GM12865 (cell line): ENCODE results near the gene ENO4.

Source experiments
- DNase-seq: peaks from one replicate; pipeline ENCODE4 v3.0.0; 2010; ENCODE audit warnings: low read depth
- H3K4me3 ChIP-seq: 2 replicates; pipeline ENCODE4 v1.5.1; 2011; ENCODE audit warnings: mild to moderate bottlenecking, low read depth, low read length, control low read depth
- TF ChIP-seq, protein P1 (sequence below): IDR thresholded peaks from 2 replicates; pipeline ENCODE4 v1.5.1; 2011; ENCODE audit warnings: low read length, control low read depth, low read depth, inconsistent platforms; ENCODE audit not compliant: insufficient read depth; ENCODE audit errors: missing control alignments

The ENO4 gene

DNA sequence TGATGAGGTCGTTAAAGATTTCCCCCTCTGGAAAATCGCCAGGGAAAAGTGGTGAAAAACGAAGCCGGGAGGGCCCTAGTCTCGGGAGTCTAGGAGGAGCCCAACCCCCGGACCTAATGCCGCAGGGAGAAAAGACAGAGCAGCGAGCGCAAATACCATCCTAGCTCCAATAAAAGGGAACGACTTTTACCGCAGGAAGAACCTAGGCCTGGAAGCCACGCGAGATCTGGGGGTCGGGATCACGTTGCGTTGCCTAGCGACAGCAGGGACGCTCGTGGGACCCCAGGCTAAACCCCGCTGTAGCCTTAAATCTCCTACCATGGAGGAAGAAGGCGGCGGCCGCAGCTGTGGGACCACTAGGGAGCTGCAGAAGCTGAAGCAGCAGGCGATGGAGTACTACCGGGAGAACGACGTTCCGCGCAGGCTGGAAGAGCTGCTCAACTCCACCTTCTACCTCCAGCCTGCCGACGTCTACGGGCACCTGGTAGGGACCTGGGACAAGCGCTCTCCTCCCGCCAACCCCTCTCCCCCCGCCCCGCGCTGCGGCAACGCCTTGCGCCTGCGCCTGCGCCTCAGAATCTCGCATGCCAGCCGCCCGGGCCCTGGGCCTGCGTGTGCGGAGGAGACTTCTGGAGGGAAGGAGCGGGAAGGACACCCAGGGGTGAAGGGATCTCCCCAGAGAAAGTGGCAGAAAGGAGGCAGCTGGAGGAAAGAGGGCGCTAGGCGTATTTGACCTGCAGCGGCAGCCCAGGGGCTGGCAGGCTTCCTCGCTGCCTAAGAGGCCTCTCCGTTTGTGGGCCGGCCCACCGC, at the start of gene ENO4:
ENO4 (plus strand) TSS at position 252 of the 810 bp plus-strand sequence; CDS start at position 320, 68 bp downstream.
- TF ChIP-seq, protein P1, sequence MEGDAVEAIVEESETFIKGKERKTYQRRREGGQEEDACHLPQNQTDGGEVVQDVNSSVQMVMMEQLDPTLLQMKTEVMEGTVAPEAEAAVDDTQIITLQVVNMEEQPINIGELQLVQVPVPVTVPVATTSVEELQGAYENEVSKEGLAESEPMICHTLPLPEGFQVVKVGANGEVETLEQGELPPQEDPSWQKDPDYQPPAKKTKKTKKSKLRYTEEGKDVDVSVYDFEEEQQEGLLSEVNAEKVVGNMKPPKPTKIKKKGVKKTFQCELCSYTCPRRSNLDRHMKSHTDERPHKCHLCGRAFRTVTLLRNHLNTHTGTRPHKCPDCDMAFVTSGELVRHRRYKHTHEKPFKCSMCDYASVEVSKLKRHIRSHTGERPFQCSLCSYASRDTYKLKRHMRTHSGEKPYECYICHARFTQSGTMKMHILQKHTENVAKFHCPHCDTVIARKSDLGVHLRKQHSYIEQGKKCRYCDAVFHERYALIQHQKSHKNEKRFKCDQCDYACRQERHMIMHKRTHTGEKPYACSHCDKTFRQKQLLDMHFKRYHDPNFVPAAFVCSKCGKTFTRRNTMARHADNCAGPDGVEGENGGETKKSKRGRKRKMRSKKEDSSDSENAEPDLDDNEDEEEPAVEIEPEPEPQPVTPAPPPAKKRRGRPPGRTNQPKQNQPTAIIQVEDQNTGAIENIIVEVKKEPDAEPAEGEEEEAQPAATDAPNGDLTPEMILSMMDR, result no peak
- DNase-seq, result peak; percentile 60

GRCh38 chr10:116800286-116800929, 48.9 kb upstream of the ENO4 start:
- TF ChIP-seq, protein P1, result no peak
- no peak for DNase-seq
- H3K4me3 ChIP-seq, result no peak overlapping the region

More for the DNA sequence above, at the start of gene ENO4:
- peak within 1 kb of the TSS; percentile 48 for H3K4me3 ChIP-seq

GRCh38 chr10:116801658-116802057, 47.6 kb upstream of the ENO4 start:
- no peak overlapping the region for H3K4me3 ChIP-seq
- TF ChIP-seq, protein P1, result no peak
- no peak for DNase-seq

DNA sequence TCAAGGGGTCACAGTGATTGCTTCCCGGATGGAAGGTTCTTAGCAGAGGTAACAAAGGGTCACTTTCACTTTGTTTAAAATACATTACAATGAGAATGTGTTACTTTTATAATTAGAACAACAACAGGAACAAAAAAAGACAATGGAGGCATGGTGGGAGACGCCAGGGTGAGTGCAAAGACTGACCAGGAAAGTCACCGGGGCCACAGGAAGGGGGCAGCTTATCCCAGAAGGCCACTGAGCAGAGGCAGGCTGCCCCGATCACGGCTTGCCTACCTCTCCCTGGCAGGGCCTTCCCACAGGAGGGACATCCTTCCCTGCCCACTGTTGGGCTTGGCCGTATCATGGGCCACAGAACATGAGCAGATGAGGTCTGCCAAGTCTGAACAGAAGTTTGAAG, 46.8 kb upstream of the ENO4 start:
- H3K4me3 ChIP-seq, result no peak overlapping the region
- TF ChIP-seq, protein P1, result no peak
- no peak for DNase-seq

- TF ChIP-seq, protein P1, result no peak
- no peak for DNase-seq
Observed at GRCh38 chr10:116802876-116803275, 46.4 kb upstream of the ENO4 start.

GRCh38 chr10:116803451-116804249, 45.6 kb upstream of the ENO4 start:
- DNase-seq, result no peak
- TF ChIP-seq, protein P1, result no peak
- H3K4me3 ChIP-seq, result no peak overlapping the region

More at GRCh38 chr10:116802876-116803275, 46.4 kb upstream of the ENO4 start:
- no peak overlapping the region for H3K4me3 ChIP-seq
